CD4-positive, alpha-beta T cell (primary cell): ENCODE measurements around the gene MKX. TPM values are rescaled to one million over a fixed set of nuclear protein-coding genes. Genes with fewer than 3 reads are reported as not detected.
A peak's percentile ranks its signal among the peaks of the same experiment; 100 is the strongest.

Experiments
- ATAC-seq: fragments of 200-7000 bp; cut with Tn5 transposase; one replicate; pipeline ENCODE4 v1.10.0; 2022; ENCODE audit warnings: mild to moderate bottlenecking; ENCODE audit not compliant: poor library complexity
- CTCF ChIA-PET: fragments of 350-600 bp; sonication (Branson Sonifier 250); formaldehyde crosslinking; loops from one replicate; lab custom pipeline; 2021; ENCODE audit warnings: antibody characterized with exemption, inconsistent platforms; lab: Charles Lee
- POLR2A ChIA-PET: fragments of 350-600 bp; sonication (Branson Sonifier 250); formaldehyde crosslinking; loops from one replicate; lab custom pipeline; 2021; ENCODE audit warnings: antibody characterized with exemption, inconsistent platforms; lab: Charles Lee
- DNase-seq, 14 experiments: peaks; one replicate each; pipeline ENCODE4 v3.0.0-alpha.2; 2013 to 2020; ENCODE audit warnings: mixed read lengths in 2 of 14
- H3K27ac ChIP-seq, 2 donors: one replicate each; pipeline versions ENCODE4 v1.5.1 to v1.7.0; 2013; ENCODE audit warnings: low read length in 2 of 2, low read depth in 1 of 2, mild to moderate bottlenecking in 1 of 2
- H3K27me3 ChIP-seq, 2 experiments: 1 replicate in 1 of 2; 2 replicates in 1 of 2; pipeline versions ENCODE4 v1.6.1 to v1.7.0; 2013; ENCODE audit warnings: low read length in 2 of 2, control low read depth in 1 of 2, mild to moderate bottlenecking in 1 of 2, moderate library complexity in 1 of 2; ENCODE audit not compliant: insufficient read depth in 2 of 2, control insufficient read depth in 1 of 2
- H3K36me3 ChIP-seq: one replicate; pipeline ENCODE4 v1.6.1; 2013; ENCODE audit warnings: low read length, control low read depth; ENCODE audit not compliant: insufficient read depth
- H3K4me1 ChIP-seq: one replicate; pipeline ENCODE4 v1.6.1; 2013; ENCODE audit warnings: low read length, control low read depth; ENCODE audit not compliant: insufficient read depth
- H3K4me3 ChIP-seq: one replicate; pipeline ENCODE4 v1.5.1; 2013; ENCODE audit warnings: mild to moderate bottlenecking, low read length, moderate library complexity
- H3K9me3 ChIP-seq, 2 experiments: 1 replicate in 1 of 2; 2 replicates in 1 of 2; pipeline versions ENCODE4 v1.6.1 to v1.7.0; 2013; ENCODE audit warnings: low read length in 2 of 2, mild to moderate bottlenecking in 2 of 2, control low read depth in 1 of 2, moderate library complexity in 1 of 2; ENCODE audit not compliant: control insufficient read depth in 1 of 2, insufficient read depth in 1 of 2
- H3K27ac Mint-ChIP-seq: one replicate; pipeline ENCODE4 v1.8.0; 2020; ENCODE audit warnings: mixed read lengths
- H3K27me3 Mint-ChIP-seq: one replicate; pipeline ENCODE4 v1.8.0; 2021; ENCODE audit warnings: mixed read lengths
- H3K36me3 Mint-ChIP-seq: one replicate; pipeline ENCODE4 v1.8.0; 2021; ENCODE audit warnings: low read depth, mixed read lengths
- H3K4me1 Mint-ChIP-seq: one replicate; pipeline ENCODE4 v1.8.0; 2021; ENCODE audit warnings: low read depth, mixed read lengths
- H3K4me3 Mint-ChIP-seq: one replicate; pipeline ENCODE4 v1.8.0; 2020; ENCODE audit warnings: mild to moderate bottlenecking, mixed read lengths
- H3K9me3 Mint-ChIP-seq: one replicate; pipeline ENCODE4 v1.8.0; 2020; ENCODE audit warnings: mixed read lengths
- intact Hi-C, 2 experiments: fragments of 100-400 bp; cut with DNase I in 1 of 2; cut with micrococcal nuclease in 1 of 2; formaldehyde crosslinking; loops; one replicate each; pipeline versions ENCODE4 v1.15.1 to v1.9.0; 2023 to 2025; cut with DNase I, micrococcal nuclease
- total RNA-seq, 174 experiments: library from RNA in 2 of 174; stranded (reverse) in 2 of 174; gene quantifications; one replicate each; pipeline ENCODE4 v1.2.3 and lab custom pipeline; 2021 to 2026
- TF ChIP-seq, protein P1 (sequence below): fragments of 200-600 bp; IDR thresholded peaks from one replicate; pipeline ENCODE4 v1.8.0; 2022; ENCODE audit warnings: antibody characterized with exemption, mild to moderate bottlenecking

Gene MKX
- total RNA-seq, 2 experiments from 2014 or later: not detected

DNA sequence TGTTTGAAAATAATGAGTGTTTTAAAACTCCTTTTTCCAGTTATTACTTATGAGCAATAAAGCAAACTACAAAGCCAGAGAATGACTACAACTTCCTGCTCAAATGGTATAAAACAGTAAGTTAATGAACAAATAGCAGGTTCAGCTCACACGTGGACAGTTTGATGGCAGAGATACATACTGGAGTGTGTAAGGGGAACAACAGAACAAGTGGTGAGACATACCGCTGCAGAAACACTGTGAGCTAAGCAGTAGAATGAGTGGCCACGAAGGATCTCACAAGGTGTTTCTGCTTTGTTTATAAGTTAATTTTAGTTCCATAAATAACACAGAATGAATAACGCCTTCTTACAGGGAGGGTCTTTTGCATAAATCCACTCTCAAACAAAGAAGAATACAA is 3.0 kb upstream of the MKX start:
- Mint-ChIP-seq H3K36me3 (peaks cover 4% of the 10 kb centered on the region), H3K4me1 (peaks cover 30% of the 10 kb centered on the region), H3K27me3 (peaks cover 87% of the 10 kb centered on the region), H3K27ac (no peak overlapping the region), H3K9me3 (no peaks in the 10 kb centered on the region), H3K4me3 (no peak overlapping the region)
- H3K36me3 ChIP-seq: no peaks in the 10 kb centered on the region
- no peak overlapping the region for H3K4me3 ChIP-seq
- no peak for DNase-seq
- ATAC-seq: no peak
- POLR2A ChIA-PET: no interaction called here
- intact Hi-C loops: loop anchor here in 1 of 2 experiments (10.0 kb wide), 1 partner anchor 244 kb away; the partner anchor contains the start of gene RAB18
- no peak overlapping the region for H3K27ac ChIP-seq
- H3K27me3 ChIP-seq: peaks cover 30 to 63% of the 10 kb centered on the region in 2 experiments
- CTCF ChIA-PET: no interaction called here
- TF ChIP-seq, protein P1, sequence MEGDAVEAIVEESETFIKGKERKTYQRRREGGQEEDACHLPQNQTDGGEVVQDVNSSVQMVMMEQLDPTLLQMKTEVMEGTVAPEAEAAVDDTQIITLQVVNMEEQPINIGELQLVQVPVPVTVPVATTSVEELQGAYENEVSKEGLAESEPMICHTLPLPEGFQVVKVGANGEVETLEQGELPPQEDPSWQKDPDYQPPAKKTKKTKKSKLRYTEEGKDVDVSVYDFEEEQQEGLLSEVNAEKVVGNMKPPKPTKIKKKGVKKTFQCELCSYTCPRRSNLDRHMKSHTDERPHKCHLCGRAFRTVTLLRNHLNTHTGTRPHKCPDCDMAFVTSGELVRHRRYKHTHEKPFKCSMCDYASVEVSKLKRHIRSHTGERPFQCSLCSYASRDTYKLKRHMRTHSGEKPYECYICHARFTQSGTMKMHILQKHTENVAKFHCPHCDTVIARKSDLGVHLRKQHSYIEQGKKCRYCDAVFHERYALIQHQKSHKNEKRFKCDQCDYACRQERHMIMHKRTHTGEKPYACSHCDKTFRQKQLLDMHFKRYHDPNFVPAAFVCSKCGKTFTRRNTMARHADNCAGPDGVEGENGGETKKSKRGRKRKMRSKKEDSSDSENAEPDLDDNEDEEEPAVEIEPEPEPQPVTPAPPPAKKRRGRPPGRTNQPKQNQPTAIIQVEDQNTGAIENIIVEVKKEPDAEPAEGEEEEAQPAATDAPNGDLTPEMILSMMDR: no peak
- H3K9me3 ChIP-seq: peaks cover 0 to 28% of the 10 kb centered on the region in 2 experiments
- peaks cover 35% of the 10 kb centered on the region for H3K4me1 ChIP-seq

DNA sequence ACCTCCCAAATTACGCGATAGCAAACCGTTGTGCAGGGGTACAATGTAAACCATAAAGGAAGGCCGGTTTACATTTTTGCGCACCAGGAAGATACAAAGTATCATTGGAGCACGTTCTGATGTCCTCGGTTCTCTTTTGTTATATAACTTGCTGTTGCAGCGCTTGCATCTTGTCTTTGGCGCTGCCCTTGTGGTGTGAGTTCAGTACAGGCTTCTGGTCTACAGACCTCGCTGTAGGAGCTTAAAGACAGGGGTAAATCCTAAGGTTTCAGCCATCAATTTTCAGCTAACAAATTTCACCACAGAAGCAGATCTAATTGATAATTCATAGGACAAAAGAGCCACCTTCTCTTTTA is 1.5 kb upstream of the MKX start:
- peaks cover 82% of the 10 kb centered on the region for H3K27me3 Mint-ChIP-seq
- no peak for ATAC-seq
- CTCF ChIA-PET: interaction anchor here (1.3 to 1.5 kb wide), 2 partner anchors 11 to 12 kb away, joined by 3 to 4 read pairs; no protein-coding TSS in a partner anchor

DNA sequence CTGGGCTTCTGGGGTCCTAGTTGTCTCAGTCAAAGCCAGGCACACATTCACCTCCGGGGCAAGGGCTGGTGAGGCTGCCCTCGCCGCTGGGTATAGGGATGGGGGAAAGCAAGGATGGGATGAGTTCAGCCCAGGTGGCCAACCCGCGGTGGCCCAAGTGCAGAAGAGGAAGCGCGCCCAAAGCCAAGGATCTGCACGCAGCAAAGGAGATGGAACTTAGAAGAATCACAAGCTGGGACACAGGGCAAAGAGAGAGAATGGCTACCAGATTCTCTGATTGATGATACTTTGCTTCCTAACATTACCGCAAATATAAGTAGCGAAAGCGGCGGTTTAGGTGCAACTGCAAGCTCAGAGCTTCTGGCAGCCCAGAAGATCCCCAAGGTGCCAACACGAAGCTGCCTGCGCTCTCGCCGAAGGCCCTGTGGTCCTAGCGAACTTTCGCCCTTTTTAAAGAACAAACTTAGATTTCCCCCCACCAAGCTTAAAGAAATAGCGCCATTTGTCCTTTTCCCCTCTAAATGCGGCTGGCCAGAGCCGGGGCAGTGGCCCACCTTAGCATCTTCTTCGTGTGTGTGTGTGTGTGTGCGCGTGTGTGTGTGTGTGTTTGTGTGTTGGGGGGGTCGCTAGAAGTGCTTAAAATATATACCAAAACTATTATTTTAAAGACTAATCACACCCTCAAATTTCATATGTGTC is 927 bp upstream of the MKX start:
- Mint-ChIP-seq H3K27me3 (peaks cover 82% of the 10 kb centered on the region), H3K9me3 (no peaks in the 10 kb centered on the region), H3K36me3 (peaks cover 4% of the 10 kb centered on the region), H3K4me1 (peaks cover 41% of the 10 kb centered on the region), H3K4me3 (peak overlapping the region; percentile 64), H3K27ac (no peak overlapping the region)
- ChIA-PET CTCF (interaction anchor here (1.3 to 1.5 kb wide), 2 partner anchors 10 to 12 kb away, joined by 3 to 4 read pairs; no protein-coding TSS in a partner anchor), POLR2A (interaction anchor here (1.4 to 1.5 kb wide), 2 partner anchors 557 to 786 kb away, joined by 4 to 6 read pairs; partner anchors contain the start of gene WAC)
- Histone ChIP-seq H3K27ac (no peak overlapping the region), H3K4me3 (peak overlapping the region; percentile 10), H3K9me3 (peaks cover 0 to 38% of the 10 kb centered on the region in 2 experiments), H3K36me3 (no peaks in the 10 kb centered on the region), H3K27me3 (peaks cover 44 to 71% of the 10 kb centered on the region in 2 experiments), H3K4me1 (peaks cover 52% of the 10 kb centered on the region)
- TF ChIP-seq, protein P1: no peak
- DNase-seq: peak in 2 of 14 experiments; percentile 6 to 26
- no peak for ATAC-seq
- intact Hi-C loops: loop anchor here in 1 of 2 experiments (10.0 kb wide), 1 partner anchor 242 kb away; the partner anchor contains the start of gene RAB18

More for the DNA sequence above, 1.5 kb upstream of the MKX start:
- no peak overlapping the region for H3K27ac ChIP-seq
- Mint-ChIP-seq H3K36me3 (peaks cover 4% of the 10 kb centered on the region), H3K4me1 (peaks cover 36% of the 10 kb centered on the region), H3K4me3 (peak overlapping the region; percentile 64), H3K9me3 (no peaks in the 10 kb centered on the region), H3K27ac (no peak overlapping the region)
- H3K27me3 ChIP-seq: peaks cover 39 to 65% of the 10 kb centered on the region in 2 experiments
- intact Hi-C loops: loop anchor here in 1 of 2 experiments (10.0 kb wide), 1 partner anchor 242 kb away; the partner anchor contains the start of gene RAB18
- POLR2A ChIA-PET: interaction anchor here (1.4 to 1.5 kb wide), 2 partner anchors 557 to 785 kb away, joined by 4 to 6 read pairs; partner anchors contain the start of gene WAC
- TF ChIP-seq, protein P1: no peak
- peaks cover 0 to 35% of the 10 kb centered on the region in 2 experiments for H3K9me3 ChIP-seq
- H3K36me3 ChIP-seq: no peaks in the 10 kb centered on the region
- DNase-seq: peak in 2 of 14 experiments; percentile 21 to 46
- no peak overlapping the region for H3K4me3 ChIP-seq
- H3K4me1 ChIP-seq: peaks cover 47% of the 10 kb centered on the region
